Stimulated activated CD8-positive, alpha-beta memory T cell treated with anti-CD3 and anti-CD28 coated beads, Interleukin-12 subunit alpha, Interleukin-12 subunit beta, amount 100 ng/mL, for 4 hours (primary cell): Measurements from ENCODE around the gene GNPAT.

Experiments
- DNase-seq: peaks from one replicate; pipeline ENCODE4 v3.0.0-alpha.2; 2020; ENCODE audit warnings: low read depth

Gene GNPAT

GRCh38 chr1:231242516-231243198 is 1.6 kb downstream of the GNPAT start:
- DNase-seq = no peak

DNA sequence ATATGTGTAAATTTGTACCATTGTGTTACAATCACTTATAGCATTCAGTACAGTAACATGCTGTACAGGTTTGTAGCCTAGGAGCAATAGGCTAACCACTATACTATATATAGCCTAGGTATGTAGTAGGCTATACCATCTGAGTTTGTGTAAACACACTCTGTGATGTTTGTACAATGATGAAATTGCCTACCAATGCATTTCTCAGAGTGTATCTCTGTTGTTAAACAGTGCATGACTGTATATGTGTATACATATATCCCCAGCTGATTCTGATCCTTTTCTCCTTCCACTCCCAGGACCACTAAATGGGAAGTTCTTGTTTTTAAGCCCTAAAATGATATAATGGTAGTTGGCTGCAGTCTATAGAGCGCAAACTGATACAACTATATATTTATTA is 7.8 kb downstream of the GNPAT start:
- DNase-seq = no peak

GRCh38 chr1:231252336-231252735 is 11.3 kb downstream of the GNPAT start:
- DNase-seq = no peak

DNA sequence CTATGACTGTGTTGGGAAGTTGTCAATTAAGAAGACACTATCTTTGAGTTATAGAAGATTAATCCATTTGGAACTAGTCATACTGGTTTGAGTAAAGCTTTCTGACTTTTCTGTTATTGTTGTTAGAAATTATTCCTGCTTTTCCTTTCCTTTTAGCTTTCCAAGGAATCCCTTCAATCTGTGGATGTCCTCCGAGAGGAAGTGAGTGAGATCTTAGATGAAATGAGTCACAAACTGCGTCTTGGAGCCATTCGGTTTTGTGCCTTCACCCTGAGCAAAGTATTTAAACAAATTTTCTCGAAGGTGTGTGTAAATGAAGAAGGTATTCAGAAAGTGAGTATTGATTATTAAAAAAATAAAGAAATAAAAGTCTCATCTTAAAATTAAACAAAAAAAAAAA is 19.3 kb downstream of the GNPAT start:
- DNase-seq = no peak

- no peak for DNase-seq
These were observed 23.6 kb downstream of the GNPAT start for GRCh38 chr1:231264642-231265041.

DNA sequence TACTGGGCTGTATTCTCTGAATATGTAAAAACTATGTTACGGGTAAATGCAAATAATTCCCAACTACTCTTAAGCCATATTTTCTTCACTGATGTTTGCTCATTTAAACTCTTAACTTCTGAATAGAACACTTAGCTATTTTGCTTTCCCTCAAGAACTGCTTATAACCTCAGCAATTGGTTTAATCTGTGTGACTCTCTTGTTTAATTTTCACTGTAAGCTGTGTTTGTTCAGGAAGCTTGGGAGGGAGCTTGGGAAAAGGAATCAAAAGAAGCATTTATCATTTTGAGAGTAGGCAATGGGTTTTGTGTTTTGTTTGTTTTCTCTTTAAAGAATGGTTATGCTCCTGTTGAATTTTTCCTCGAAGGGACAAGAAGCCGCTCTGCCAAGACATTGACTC is 24.4 kb downstream of the GNPAT start:
- no peak for DNase-seq

GRCh38 chr1:231266811-231267322 is 25.9 kb downstream of the GNPAT start:
- no peak for DNase-seq

GRCh38 chr1:231272173-231272572 is 31.2 kb downstream of the GNPAT start:
- no peak for DNase-seq

DNA sequence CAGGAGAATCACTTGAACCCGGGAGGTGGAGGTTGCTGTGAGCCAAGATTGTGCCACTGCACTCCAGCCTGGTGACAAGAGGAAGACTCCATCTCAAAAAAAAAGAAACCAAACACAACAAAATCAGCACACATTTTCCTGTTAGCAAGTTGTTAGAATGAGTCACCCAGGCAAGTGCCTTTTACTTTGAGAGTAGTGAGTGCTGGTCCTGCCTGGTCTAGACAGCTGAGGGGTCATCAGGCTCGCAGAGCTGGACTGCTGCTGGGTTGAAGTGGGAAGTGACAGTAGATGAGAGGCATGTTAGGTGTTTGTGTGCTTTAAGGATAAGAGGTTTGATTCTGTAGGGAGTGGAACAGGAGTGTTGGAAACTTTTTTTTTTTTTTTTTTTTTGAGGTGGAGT is 31.9 kb downstream of the GNPAT start:
- DNase-seq = no peak

GRCh38 chr1:231274119-231274825 is 33.3 kb downstream of the GNPAT start:
- DNase-seq = no peak

DNA sequence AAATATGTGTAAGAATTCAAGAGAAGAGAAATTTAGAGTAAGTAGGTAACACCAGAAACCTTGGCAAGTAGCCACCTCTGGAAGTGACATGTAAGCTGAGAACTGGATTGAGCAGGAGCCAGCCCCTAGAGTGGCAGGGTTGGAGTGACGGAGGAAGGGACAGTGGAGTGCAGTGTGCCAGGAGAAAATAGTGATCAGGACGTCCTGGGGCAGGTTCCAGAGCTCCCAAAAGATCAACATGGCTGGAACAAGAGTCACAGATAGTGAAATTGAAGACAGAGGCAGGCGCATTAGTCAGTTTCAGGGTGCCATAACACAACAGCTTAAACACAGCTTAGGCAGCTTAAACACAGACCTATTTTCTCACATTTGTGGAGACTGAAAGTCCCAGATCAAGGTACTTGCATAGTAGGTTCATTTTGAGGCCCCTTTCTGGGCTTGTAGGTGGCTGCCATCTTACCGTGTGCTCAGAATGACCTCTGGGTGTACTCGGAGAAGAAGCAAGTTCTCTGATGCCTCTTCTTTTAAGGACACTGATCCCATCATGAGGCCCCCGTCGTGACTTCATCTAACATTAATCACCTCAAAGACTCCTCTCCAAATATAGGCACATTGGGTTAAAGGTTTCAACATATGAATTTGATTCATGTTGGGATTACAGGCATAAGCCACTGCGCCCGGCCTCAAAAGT is 37.2 kb downstream of the GNPAT start:
- DNase-seq = no peak

DNA sequence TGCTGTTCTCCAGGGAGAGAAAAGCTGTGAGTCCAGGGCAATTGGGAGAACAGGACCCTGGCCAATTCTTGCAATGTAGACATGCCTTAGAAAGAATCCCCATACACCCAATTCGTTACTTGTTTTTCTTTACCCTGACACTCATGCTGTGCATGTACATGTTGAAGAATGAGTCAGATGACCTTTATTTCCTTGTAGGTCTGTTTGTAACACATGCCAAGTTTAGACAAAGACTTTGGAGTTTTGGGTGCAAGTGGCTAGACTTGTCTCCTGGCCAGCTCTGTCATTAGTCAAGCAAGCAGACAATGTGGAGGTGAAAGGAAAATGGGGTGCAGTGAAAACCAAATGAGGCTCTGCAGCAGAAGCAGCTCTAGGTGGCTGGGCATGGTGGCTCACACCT is 38.1 kb downstream of the GNPAT start:
- DNase-seq = no peak

DNA sequence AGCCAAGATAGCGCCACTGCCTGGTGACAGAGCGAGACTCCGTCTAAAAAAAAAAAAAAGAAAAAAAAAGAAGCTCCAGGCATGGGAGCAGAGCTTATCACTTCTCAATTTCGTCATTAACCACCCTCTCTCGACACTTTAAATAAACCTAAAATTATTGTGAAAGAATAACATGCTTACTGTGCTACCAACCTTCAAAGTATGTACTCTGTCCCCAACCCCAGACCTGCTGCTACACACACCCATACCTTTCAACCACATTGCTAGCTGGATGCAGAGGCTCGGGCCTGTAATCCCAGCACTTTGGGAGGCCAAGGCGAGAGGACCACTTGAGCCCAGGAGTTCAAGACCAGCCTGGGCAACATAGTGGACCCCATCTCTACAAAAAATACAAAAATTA is 38.7 kb downstream of the GNPAT start:
- DNase-seq = no peak

DNA sequence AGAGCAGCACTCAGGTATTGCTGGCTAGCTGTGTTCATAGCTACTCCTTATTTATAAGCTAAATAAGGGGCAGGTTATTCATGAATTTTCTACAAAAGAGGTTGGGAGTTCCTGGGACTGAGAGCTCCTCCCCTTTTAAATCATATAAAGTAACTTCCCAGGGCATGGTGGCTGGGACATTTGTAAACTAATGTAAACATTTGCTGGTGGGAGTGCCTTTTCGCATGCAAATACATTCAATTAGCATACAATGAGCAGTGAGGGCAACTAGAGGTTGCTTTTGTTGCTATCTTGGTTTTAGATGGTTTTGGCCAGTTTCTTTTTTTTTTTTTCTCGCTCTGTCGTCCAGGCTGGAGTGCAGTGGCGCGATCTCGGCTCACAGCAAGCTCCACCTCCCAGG is 43.4 kb downstream of the GNPAT start:
- DNase-seq = no peak

- no peak for DNase-seq
These were observed 45.6 kb downstream of the GNPAT start for GRCh38 chr1:231286603-231287002.

DNA sequence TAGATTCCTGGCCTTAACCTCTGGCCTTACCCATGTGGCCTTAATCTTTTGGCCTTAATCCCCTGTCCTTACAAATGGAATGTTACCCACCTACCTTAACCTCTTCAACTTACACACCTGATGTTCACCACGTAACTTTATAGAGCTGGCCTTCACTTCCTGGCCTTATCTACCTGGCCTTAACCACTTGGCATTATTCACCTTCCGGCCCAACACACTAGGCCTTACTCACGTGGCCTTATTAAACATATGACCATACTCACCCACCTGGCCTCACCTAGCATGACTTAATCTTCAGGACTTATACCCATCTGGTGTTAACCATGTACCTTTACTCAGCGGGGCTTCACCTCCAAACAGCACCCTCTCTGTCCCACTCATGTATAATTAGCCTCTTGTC is 54.9 kb downstream of the GNPAT start:
- DNase-seq = no peak

GRCh38 chr1:231301990-231302389 is 61.0 kb downstream of the GNPAT start:
- DNase-seq = no peak

DNA sequence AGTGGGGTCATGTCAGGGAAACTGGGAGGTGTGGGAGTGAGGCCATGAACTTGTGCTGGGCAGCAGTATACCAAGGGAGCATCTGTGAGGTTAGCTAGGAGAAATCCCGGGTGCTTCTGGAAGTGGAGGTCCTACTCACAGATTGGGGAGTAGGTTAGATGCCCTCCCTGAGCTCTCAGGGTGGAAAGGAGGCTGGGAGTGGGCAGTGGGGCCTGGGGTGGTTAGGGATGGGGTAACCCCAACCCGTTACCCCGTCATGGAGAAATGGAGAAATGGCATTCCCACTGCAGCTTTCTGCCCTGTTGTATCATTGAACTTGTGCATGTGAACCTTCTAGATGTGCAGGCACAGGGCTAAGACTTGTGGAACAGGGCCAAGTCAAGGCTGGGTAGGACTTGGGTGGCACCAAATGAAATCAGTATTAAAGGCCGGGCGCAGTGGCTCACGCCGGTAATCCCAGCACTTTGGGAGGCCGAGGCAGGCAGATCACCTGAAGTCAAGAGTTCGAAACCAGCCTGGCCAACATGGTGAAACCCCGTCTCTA is 69.5 kb downstream of the GNPAT start:
- no peak for DNase-seq

DNA sequence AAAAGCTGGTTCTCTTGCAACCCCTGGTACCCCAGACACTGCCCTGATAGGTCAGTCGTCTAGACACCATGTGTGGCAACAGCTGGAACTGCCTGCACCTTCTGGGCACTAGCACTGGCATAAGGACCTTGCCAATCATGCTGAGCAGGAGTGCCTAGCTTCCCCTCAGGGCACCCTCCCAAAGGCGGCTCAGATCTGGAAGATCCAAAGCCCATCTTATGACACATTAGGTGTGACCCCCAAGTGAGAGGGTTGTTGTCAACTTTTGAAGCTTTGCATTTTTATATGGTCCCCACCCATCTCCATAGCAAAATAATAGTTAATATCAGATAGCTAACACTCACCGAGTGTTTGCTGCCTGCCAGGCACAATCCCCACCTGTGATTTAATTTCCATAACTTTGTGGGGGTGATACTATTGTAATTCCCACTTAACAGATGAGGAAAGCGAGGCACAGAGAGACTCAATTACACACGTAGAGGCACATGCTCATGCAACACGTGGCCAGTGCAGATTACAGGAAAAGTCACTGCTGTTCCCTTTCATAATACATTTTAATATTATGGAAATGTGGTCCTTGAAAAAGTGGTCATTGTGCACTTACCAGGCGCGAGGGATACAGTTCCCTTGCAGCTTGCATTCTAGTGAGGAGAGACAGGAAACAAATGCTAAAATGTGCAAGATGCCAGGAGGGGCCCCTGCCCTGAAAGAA is 70.9 kb downstream of the GNPAT start:
- no peak for DNase-seq

DNA sequence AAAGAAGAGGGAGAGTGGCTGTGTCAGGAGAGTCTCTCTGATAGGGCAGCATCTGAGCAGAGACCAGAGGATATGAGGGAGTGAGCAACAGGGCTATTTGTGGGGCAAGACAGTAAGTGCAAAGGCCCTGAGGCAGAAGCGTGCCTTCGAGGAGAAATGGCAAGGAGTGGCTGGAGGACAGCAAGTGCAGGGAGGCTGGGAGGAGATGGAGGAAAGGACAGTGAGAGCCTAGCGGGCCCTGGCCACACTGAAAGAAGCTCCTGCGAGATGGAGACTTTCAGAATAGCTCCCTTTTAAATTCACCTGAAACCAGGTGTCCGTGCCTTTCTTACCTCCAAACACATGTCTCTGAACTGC is 71.4 kb downstream of the GNPAT start:
- DNase-seq = no peak

DNA sequence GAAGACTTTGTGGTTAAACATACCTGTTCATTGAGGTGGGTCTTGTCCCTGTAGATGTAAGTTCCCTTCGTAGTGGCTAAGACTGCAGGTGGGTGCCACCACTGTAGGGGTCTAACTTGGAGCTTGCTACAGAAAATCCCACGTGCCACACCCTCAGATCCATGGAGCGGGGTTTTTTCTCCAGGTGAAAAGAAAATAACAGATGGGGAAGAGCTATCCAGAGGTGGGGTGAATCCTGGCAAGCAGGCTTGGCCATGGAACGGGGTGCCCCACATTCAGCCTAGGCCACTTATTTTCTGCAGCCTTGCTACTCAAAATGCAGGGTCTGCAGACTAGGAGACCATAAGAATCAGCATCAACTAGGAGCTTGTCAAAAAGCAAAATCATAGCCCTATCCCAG is 72.6 kb downstream of the GNPAT start:
- DNase-seq = no peak

GRCh38 chr1:231315887-231316286 is 74.9 kb downstream of the GNPAT start:
- no peak for DNase-seq
